Cortex of kidney (tissue), 1 donor: ENCODE results near the gene EFCAB9.

ENCODE experiments used
- DNase-seq: peaks from one replicate; lab custom pipeline; 2025; lab: John Stamatoyannopoulos, UW

Gene EFCAB9

DNA sequence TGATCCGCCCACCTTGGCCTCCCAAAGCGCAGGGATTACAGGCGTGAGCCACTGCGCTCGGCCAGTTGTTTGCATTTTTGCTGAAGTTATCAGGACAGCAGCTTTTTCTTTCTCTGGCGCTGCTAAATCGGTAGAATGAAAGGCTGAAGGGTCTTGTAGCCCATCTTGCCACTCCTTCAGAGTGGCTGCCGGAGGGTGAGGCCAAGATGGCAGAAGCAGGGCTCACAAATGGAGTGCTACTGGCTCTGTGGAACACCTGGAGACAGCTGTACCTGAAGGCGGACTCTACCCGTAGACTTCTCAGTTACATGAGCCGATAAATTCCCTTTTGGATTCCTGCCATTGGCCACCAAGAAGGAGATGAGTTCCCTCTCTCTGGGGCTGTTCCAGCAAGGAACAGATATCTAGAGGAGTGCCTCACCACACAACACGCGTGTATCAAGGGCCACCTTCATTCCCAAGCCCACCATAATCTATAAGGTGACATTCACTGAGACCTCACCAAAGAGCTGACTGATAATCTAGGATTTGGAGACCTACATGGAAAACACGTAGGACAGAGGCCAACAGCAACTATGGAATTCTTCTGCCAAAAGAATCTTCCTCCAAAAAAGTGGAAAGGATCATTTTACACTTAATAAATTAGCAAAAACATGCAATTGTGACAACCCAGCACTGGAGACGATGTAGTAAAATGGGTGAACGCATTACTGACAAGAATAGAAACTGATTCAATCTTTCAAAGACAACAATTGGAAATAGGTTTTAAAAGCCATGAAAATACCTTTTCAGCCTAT is 27.7 kb upstream of the EFCAB9 start:
- DNase-seq = no peak

DNA sequence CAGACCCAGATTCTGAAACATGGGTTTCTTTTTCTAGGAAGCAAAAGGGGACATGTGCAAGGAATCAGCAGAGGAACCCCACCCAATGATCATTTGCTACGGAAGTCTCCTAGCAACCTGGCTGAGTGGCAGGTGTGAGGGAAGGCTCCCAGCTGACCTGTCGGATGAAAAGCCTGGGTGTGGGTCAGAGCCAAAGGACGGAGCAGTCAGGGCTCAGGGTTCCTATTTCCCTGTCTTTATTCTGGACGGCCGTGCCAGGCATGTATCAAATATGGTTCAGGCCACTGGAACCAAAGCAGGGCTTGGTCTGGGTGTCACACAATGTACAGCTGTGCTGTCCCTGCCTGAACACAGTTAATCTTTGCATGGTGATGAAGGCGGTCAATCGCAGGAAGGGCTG is 26.1 kb upstream of the EFCAB9 start:
- DNase-seq = no peak

DNA sequence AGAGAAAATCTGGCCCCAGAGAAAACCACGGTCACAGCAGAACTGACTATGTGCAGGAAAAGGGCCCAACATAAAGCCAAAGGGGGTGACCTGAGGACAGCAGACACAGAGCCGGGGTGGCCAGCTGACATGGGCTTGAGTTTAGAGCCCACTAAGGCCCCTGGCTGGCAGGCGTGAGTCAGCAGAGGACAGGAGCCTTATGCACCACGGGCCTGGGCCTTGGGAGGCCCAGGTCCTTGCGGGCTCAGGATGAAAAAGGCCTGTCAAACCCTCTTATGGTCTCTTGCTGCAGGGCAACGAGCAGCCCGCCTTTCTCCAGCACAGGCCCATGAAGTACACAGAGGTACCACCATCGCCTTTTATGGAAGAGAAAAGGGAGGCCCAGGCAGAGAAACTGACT is 25.7 kb upstream of the EFCAB9 start:
- DNase-seq = no peak

DNA sequence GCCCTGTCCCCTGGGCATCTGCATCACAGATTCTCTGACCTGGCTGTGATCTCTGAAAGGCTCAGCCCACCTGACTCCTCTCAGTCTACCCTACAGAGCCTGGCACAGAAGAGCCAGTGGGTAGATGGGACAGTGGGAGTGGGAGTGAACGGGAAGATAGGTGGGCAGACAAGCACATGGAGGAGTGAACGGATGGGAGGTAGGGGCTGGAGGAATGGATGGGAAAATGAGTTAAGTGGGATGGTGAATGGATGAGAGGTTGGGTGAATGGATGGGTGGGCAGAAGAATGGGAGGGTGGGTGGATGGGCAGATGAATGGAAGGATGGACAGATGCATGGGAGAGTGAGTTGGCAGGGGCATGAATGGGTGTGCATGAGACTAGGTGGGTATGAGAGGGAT is 24.8 kb upstream of the EFCAB9 start:
- no peak for DNase-seq

DNA sequence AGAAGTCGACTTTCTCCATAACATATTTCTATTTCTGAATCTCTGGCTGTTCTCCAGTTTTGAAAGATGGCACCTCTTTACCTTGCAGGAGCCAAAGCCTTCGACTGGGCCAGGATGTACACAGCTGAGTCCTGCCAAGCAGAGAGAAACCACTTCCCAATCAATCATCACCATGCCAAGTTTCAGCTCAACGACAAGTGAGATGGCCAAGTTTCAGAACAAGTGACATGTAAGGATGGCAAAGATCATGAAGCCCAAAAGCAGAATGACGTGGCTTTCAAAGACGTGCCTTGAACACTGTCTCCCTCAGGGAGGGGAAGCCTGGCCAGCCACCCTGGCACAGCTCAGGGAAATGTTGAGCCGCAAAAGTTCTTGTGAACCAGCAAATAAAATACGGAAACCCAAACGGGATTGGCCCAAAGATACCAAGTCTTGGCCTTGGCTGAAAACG is 23.7 kb upstream of the EFCAB9 start:
- DNase-seq = no peak

DNA sequence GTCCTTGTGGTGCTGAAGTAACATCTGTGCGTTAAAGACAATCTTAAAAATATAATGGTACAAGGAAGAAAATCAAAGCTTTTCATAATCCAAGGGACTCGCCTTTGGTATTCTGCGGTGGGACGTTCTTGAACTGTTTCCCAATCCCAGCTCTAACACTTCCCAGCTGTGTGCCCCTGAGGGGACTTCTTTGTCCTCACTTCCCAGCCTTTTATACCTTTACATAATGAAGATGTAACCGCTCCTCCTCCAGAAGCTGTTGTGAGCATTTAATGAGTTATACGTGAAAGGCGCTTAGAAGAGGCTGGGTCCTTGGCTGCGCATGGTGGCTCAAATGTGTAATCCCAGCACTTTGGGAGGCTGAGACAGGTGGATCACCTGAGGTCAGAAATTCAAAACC is 22.9 kb upstream of the EFCAB9 start:
- DNase-seq = no peak

DNA sequence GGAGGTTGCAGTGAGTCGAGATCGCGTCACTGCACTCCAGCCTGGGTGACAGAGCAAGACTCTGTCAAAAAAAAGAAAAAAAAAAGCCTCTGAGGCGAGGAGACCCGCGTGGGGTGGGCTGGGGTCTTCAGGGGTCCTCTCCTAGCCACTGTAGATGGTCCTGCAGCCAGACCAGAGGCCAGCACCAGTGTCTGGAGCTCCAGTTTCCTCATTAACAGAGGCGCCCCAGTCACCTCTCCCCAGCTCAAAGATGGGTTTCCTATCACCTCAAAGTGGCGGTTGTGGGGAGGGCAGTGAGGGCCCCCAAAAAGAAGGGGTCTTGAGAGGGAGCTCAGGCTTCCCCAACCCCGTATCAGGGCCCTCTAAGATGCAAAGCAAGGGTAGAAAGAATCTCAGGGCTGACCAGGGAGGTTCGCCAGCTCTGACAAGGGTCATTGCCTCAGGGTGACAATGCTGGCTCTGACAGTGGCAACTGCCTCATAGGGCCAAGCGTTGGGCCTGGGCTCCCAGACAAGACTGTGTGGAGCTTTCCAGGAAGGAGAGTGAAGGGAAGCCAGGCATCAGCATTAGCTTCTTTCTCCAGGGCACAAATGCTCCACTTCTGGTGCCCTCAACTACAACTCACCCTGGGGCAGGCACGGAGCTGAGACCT is 20.9 kb upstream of the EFCAB9 start:
- no peak for DNase-seq

DNA sequence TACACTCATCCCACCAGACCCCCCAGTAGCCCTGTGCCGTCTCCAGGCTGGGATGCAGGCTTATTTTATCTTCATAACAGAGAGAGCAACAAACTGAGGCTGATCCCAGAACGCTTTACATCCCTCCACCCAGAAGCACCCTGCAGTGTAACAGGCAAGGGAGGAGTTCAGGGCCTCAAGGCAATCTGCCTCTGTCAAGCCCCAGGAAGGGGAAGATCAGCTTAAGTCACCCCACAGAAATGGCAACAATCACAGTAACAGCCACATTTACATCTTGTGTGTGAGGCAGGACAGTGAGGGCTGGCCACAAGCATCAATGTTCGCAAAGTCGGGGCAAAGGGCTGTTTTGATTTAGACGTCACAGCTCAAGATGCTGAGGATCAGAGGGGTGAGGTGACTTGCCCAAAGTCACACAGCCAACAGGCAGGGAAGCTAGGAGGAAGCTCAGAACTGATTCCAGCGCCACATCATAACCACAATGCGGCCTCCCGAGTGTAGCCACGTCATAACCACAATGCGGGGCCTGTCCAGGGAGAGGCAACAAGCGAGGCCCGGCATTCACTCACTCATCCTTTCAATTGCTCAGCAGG is 20.3 kb upstream of the EFCAB9 start:
- DNase-seq = no peak

DNA sequence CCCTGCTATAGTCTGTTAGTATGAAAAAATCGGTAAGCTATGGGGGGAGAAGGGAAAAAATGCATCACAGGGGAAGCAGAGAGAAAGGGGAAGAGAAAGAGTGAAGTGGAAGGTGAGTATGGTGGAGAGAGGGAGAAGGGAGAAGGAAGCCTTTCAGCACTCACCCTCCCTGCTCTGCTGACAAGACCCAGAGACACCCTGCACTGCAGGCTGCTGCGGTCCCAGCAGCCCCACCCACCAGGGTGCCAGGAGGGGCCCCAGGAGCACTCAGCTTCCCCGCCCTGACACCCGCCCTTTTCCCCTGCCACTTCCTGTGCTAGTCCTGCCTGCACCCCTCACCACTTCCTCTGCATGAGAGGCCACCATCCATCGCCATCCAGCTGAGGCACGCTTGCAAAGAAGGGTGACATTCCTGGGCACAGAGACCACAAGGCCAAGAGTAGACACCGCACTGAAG is 18.7 kb upstream of the EFCAB9 start:
- no peak for DNase-seq

DNA sequence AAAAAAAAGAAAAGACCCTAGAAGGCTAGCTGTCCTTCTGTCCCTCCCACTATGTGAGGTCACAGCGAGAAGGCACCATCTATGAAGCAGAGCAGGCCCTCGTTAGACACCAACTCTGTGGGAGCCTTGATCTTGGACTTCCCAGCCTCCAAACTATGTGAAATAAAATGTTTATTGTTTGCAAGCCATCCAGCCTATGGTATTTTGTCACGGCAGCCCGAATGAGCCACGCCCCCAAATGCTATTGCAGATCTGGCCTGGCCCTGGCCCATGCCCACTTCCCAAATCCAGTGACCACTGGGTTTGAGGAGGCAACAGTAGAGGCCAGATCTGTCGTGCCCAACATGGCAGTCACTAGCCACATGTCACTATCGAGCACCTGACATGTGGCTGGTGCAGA is 16.8 kb upstream of the EFCAB9 start:
- DNase-seq = no peak

DNA sequence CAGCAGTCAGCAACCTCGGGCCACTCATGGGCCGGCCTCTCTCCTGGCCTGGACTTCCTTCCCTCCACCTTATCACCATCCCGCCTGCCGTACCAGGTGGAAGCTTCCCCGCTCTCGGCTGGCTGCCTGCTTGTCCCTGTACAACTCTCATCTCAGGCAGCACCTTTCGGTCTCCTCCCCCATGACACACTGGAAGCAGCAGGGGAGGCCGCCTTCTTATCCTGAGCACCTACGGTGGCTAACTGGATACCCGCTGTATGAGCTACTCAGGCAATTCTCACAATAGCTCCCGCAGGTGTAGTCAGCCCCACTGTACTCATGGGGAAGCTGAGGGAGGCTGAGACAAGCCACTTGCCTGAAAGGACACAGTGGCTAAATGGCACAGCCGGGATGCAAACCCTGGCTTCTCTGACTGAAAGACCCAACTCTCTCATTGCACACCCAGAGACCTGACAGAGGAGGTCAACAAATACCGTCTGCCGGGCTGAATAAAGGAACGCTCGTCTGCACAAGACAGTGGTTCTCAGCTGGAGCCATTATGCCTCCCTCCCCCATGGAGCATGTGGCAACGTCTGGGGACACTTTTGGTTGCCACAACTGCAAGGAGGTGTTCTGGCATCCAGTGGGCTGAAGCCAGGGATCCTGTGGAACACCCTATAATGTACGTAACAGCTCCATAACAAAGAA is 15.5 kb upstream of the EFCAB9 start:
- DNase-seq = no peak

DNA sequence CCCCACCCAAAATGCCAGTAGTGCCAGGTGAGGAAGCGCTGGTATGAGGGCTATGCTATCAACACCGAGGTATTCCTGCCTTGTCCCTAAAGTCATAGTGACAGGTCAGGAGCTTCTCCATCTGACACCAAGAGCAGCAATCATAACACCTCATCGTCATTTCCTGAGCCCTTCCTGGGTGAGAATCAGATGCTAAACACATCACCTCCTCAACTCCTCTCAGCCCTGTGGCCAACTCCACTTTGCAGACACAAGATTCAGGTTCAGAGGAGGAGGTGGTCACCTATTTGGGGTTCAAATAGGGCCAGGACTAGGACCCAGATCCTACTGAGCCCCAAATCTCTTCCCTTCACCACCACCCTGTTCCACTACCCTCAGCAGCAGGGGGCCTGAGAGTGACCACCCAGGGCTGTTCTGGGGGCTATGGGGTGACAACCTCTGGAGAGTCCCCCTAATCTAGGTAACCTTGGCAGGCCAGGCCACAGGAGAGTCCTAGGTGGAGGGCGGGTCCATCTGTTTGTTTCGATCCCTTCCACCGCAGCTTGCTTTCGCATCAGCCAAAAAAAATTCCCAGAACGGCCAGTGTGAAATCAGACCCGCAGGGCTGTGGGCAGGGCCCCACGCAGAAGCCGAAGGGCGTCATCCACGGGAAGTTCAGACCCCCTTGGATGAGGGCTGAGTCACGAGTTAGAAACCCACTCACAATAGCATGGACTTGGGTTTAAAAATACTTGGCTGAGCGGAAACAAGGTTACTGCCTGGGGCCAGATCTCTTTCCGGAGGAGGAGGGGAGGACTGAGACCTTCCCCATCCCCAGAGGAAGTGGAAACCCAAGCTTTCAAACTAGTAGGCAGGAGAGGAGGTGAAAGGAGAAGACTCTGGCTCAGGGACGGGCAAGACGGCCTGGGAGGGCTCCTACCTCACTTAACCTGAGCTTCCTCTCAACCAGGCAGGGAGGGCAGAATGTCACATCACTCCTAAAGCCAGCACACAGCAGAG is 14.7 kb upstream of the EFCAB9 start:
- no peak for DNase-seq

DNA sequence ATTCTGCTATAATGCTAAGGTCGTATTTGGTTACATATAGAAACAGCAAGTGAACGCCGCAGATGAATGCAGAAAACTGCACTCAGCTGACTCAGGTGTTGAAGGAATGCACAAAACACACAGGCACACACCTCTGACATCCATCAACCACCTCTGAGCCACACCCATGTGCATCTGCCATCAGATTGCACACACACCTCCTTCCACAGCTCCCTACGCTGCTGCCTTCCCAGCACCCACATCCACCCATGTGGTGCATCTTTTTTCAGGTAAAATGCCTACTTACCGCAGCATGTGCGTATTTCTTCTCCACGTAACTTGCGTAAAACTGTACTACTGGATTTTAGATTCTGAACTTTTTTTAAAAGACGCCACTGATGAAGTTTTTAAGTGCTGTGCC is 13.0 kb upstream of the EFCAB9 start:
- DNase-seq = no peak

DNA sequence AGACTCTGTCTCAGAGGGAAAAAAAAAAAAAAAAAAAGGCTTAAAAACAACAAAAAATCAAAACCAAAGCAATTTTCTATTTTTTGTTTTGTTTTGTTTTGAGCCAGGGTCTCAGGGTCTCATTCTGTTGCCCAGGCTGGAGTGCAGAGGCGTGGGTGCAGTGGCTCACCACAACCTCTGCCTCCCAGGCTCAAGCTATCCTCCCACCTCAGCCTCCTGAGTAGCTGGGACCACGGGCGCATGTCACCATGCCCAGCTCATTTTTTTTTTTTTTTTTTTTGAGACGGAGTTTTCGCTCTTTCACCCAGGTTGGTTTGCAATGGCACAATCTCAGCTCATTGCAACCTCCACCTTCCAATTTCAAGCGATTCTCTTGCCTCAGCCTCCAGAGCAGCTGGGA is 11.7 kb upstream of the EFCAB9 start:
- no peak for DNase-seq

DNA sequence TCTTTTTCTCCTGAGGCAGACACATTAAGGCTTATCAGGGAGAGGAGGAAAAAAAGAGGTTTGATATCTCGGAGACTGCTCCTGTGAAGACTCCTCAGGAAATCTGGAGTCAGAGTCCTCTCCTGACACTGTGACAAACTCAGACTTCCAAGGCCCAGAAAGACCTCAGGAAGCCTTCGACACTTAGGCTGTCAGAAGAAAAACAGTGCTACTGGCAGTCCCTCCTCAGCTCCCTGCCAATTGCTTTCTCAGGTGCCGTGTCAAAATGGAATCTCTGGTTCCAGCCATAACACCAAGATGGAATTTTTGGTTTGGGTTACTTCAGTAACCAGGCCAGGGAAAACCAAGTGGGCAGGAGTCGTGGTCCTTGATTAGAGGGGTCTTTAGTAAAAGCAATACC is 10.1 kb upstream of the EFCAB9 start:
- no peak for DNase-seq

DNA sequence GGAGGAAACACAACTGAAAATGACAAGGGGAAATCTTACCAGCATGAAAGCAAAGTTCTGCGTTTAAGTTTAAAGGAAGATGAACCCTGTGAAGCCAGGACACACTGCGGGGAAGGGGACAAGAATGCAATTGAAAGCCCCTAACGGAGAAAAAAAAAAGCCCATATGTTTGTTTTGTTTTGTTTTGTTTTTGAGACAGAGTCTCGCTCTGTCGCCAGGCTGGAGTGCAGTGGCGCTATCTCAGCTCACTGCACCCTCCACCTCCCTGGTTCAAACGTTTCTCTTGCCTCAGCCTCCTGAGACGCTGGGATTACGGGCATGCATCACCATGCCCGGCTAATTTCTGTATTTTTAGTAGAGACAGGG is 8.9 kb upstream of the EFCAB9 start:
- no peak for DNase-seq

DNA sequence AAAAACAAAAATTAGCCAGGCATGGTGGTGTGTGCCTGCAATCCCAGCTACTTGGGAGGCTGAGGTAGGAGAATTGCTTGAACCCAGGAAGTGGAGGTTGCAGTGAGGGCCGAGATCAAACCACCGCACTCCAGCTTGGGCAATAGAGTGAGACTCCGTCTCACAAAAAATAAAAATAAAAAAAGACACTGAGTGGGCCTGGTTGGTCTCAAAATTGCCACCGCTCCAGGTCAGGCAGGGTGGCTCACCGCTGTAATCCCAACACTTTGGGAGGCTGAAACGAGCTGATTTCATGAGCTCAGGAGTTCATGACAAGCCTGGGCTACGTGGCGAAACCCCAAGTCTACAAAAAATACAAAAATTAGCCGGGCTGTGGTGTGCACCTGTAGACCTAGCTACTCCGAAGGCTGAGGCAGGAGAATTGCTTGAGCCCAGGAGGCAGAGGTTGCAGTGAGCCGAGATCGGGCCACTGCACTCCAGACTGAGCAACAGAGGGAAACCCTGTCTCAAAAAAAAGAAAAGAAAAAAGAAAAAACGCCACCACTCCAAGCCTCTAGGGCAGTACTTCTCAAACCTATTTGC is 7.8 kb upstream of the EFCAB9 start:
- DNase-seq = no peak

DNA sequence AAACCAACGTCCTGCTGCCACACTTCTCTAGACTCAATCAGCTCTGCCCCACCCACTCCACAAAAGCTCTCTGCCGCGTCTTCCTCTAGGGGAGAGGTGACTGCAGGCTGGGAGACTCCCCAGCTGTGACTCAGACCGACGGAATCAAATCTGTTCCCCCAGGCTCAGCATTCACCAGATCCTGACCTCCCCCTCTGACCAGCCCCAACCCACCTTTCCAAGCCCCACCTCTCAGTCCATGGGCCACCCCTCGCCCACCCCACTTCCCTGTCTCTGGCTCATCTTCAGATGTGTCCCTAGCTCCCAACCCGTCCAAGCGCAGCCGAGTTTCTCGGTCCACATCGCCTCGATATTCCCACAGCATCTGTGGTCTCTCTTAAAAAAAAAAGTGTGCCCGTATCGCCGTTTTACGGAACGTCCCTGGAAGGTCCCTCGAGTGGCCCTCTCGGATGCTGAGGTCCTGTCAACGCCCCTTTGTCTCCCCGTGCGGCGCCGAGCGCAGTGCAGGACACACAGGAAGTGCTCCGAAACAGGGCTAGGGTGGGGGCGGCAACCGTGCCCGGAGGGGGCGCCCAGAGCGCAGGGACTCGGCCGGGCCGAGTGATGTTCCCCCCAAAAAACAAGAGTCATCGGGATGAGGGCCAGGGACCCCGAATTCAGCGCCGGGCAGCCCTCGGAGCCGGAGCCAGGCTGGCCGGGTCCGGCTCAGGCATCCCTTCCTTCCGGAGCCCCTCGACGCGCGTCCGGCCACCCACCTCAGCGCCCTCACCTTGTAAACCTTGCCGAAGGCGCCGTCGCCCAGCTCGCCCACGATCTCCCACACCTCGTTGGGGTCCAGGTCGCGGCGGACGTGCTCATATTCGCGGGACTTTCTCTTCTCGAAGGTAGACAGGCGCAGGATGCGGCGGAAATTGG is 6.6 kb upstream of the EFCAB9 start:
- peak; percentile 15 for DNase-seq

DNA sequence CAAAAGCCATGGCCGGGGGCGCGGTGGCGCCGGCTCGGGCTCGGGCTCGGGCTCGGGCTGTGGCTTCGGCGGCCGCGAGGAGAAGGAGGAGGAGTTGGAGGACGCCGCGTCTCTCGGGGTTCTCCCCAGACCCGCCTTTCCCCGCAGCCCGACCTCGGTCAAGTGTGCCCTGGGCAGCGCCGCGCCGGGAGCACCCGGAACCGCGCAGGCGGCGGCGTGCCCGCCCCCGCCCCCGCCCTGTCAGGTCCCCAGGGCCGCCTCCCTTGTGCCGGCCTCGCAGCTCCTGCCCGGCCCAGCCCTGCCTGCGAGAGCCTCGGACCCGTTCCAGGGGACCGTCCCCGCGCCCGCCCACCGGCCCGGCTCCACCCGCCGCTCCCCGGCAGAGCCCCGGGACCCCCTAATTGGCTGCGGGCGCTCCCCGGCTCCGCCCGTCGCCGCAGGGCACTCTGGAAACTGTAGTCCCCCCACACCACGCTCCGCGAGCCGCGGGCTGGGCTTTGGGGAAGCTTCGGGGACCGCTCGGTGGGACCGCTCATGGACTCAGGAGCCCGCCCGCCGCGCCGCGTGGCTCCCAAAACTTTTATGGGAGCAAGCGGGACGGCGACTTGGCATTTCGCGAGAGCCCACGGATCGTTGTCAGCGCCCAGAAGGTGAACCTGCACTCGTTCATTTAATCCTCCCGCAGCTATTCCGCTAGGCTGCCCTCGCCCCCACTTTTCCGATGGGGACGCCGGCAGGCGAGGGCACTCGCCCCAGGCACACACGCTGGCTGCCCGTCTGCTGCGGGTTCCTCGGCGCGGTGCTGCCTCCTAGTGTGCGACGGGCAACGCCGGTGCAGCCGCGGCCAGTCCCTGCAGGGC is 5.7 kb upstream of the EFCAB9 start, which contains the start of gene STK10:
TSS of gene STK10 (minus strand) at position 192 of the 860 bp plus-strand sequence. CDS start at position 10, 182 bp downstream.
- DNase-seq = peak; percentile 29
